Stimulated activated CD4-positive, alpha-beta T cell treated with anti-CD3 and anti-CD28 coated beads, Interleukin-12 subunit alpha, Interleukin-12 subunit beta, amount 100 ng/mL, for 4 hours (primary cell): ENCODE results near the gene AGBL1.
"Not testable (repeated sequence)": the region's sequence is repeated elsewhere in the genome, so short reads cannot be mapped to it uniquely, and the experiment has no call there.

Experiments used
- DNase-seq: peaks from one replicate; pipeline ENCODE4 v3.0.0-alpha.2; 2020

AGBL1 gene

GRCh38 chr15:86087808-86088207, 8.1 kb downstream of the AGBL1 start:
- DNase-seq: no peak

- no peak for DNase-seq
Measured at GRCh38 chr15:86089422-86089821, 9.8 kb downstream of the AGBL1 start.

DNA sequence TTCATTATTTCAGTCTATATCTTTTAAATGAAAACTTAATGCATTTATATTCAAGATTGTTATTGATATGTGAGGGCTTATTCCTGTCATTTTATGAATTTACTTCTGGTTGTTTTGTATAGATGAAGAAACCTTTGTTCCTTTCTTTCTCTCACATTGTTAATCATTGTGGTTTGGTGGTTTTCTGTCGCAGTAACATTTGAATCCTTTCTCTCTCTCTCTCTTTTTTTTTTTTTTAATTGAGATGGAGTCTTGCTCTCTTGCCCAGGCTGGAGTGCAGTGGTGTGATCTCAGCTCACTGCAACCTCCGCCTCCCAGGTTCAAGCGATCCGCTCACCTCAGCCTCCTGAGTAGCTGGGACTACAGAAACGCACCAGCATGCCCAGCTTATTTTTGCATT, 22.1 kb downstream of the AGBL1 start:
- DNase-seq: no peak

DNA sequence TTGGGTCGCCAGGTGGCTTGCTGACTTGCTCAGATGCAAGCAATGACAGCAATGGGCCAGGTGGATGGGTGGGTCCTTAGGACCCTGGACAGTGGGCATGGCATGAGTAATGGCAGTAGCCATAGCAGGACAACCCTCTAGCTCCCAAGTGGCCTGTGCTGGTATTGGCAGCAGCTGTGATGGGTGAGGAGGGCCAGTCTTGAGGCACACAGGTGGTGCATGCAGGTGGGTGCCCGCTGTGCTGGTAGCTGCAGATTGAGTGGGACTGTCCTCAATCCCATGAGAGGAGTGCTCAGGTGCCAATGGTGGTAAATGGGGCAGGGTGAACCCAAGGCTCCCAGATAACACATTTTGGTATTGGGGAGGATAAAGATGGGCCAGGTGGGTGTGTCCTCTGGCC, 24.2 kb downstream of the AGBL1 start:
- no peak for DNase-seq

DNA sequence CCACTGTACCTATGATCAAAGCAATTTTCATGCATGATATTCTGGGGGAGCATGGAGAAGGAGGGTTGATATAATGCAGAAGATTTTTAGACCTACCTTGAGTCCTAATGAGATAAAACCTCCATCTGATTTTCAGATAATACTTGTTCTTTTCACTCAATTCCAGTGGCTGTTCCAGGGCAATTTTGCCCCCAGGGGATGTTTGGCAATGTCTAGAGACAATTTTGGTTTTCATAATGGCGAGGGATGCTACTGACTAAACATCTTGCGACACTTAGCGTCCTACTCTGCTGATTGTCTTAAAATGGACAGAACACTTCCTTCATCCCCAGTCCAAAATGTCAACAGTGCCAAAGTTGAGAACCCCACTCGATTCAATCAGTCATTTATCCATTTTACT, 26.6 kb downstream of the AGBL1 start:
- DNase-seq: no peak

GRCh38 chr15:86115145-86115801, 35.6 kb downstream of the AGBL1 start:
- no peak for DNase-seq

DNA sequence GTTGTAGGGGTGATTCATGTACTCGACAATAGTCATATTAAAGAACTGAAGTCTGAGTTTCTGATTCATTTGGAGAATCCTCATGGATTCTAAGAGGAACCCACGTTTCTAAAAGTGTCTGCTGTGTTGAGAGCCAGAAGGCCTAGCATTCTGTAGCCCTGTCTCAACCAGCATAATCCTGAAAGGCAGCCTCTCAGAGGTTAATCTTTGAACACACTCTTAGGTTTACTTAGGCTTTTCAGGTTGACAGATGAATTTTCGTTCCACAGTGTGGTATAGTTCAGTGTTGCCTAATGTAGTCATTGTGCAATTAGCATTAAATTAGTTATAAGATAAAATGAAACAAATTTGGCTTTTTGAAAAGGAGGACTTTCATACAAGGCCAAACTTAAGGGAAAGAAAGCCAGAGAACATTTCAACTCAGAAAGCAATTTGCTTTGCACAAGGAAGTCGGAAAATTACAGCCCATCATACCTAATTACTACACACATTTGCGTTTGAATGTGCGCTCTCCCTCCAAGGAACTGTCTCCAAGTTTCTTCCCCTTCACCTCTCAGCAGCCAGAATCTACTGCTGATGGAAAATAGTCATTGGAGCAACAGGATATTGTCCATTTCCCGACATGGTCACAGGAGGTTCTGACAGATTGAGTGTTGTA, 42.0 kb downstream of the AGBL1 start:
- no peak for DNase-seq

GRCh38 chr15:86122691-86123391, 43.2 kb downstream of the AGBL1 start:
- not testable (repeated sequence) for DNase-seq

- no peak for DNase-seq
Measured at GRCh38 chr15:86125775-86126174, 46.1 kb downstream of the AGBL1 start.

DNA sequence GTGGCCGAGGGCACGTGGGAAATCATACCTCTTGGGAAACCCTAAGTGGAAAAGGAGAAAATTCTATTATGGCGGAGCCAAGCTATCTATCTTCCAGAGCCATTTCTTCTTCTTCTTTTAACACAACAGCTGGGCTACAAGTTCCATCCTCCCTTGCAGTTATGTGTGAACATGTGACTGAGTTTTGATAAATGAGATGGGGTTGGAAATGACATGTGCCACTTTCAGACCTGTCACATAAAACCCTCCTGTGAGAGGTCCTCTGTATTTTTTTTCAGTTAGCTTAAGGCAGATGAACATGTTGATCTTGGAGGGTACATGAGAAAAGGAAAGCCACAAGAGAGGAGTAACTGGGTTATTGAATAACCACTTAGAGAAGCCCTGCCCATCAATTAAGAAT, 47.9 kb downstream of the AGBL1 start:
- DNase-seq: no peak

DNA sequence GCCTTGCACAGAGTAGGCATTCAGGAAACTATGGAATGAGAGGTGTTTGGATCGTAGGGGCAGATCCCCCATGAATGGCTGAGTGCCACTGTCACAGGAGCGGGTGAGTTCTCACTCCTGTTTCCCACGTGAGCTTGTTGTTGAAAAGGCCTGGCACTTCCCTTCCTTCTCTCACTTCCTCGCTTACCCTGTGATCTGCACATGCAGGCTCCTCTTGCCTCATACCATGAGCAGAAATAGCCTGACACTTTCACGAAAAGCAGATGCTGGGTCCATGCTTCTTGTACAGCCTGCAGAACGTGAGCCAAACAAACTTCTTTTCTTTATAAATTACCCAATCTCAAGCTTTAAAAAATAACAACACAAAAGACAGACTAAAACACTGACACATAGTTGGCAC, 55.4 kb downstream of the AGBL1 start:
- DNase-seq: no peak

DNA sequence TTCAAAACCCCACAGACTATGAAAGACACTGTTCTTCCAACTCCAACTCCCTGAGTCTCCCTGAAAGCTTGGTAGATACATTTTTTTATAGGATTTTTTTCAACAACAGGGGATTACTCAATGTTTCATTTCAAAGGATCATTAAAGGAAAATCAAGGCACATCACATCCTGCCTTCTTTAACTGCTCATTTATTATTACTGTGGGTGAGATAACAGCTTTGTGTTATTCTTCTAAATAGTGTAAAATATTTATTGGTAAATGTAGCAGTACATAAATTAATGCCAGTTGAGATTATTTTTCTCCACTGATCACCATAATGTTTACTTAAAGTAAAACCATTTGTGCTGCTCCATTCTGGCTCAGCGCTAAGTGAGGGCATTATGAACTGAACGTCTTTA, 57.2 kb downstream of the AGBL1 start:
- no peak for DNase-seq

DNA sequence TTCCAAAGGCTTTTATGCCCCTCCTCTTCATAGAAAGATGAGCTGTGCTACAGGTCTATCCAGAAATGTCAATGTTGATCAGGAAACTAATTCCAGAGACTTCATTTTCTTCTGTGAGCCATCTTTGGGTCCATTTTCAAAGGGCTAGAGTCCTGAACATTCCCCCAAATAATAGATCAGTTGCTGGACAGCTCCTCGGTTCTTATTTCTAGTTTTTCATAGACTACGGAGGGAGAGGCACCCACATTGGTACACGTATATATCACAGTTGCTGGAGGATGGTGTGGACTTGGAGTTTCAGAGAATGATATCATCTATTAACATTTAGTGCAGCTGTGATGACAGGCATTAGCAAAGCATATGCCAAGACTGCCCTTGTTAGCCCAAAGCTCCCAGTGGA, 59.1 kb downstream of the AGBL1 start:
- no peak for DNase-seq

- DNase-seq: peak; percentile 4
Measured at GRCh38 chr15:86139828-86140227, 60.2 kb downstream of the AGBL1 start.

DNA sequence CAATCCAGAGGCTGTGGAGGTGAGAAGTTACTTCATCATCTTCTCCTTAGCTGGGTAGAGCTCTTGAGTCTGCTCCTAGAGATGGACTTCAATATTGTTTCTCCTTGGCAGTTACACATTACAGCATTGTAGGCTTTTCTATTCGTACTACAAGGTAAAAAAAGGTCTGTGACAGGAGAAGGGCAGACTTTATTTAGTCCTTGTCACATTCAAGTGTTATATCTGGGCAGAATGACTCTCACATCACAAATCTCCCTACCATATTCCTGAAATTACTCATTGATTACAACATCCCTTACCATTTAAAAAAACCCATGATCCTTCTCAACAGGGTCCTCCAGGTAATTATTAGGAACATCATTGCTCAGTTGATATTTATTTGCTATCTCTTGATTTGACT, 75.0 kb downstream of the AGBL1 start:
- no peak for DNase-seq

DNA sequence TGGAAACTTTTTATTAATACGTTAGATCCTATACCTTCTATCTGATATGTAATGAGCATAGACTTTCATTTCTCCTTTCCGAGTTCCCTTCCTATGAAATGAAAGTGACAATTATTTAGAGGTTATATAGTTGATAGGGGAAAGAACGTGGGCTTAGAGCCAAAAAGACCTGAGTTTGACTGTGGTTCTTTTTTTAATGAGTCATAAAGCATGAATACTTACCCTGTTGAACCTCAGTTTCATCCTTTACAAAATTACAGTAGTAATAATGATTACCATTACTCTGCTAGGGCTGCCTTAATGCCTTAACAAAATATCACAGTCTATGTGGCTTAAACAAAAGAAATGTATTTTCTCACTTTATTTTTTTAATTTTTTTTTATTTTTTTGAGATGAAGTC, 75.9 kb downstream of the AGBL1 start:
- DNase-seq: no peak

DNA sequence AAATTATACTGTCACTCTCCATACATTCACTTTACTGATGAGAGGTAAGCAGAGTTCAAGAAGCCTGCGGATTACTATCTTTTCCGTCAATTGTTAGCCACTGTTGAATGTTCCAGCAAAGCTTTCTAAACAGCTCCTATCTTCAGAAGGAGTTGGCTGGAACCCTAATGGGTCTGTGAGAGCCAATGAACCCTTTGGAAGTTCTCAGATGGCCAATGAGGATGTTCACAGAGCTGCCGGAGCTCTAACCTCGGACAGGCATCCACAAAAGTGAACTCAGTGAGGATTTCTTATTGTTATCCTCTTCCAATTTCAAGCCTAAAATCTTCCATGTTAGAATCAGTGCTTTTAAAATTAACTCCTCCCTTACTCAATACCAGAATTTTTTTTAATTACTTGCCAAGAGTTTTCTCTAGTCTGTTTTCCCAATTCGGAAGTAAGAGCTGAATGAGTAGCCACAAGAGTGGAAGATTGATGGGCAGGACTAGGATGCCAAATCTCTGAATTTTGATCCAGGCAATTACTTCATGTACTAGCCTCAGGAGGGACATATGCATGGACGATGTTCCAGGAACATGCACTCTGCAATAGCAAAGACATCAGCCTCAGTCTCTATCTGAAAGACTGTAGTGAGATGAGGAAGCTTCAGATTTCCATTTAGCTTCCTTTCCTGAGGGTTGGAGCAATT, 78.1 kb downstream of the AGBL1 start:
- no peak for DNase-seq

- no peak for DNase-seq
Measured at GRCh38 chr15:86159468-86159867, 79.8 kb downstream of the AGBL1 start.

DNA sequence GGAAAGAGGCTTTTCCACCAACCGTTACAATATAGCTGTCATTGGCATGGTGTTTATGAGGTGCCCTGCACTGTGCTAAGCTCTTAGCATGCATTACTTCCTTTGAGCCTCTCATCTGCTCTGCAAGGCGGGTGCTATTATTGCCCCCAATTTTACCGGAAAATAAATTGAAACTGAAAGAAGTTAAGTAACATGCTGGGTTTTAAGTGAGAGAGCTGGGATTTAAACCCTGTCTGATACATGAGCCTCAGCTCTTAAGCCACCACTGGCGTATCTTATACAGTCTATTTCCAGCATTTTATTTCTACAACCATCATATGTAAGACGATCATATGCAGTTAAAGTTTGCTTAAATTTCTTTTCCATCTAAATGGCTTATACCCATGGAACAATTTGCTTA, 81.6 kb downstream of the AGBL1 start:
- no peak for DNase-seq

DNA sequence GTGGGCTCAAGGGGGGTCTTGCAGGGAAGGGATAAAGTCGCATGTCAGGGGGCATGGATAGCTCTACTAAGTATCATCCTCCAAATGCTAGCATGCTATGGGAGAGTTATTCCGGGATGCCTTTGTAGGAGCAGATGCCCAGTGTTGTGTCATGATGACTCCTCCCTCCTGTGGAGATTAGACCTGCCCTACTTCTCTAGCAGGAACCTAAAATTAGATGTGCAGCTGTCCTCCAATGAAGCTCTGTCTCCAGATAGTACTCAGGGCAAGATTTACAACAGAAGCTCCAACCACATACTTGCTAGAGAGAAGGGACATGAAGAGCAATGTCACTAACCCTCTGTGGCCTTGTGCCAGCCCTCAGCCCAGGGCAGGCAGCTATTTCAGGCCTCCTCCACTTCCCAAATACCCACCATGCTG, 82.5 kb downstream of the AGBL1 start:
- DNase-seq: no peak

GRCh38 chr15:86162641-86163040, 83.0 kb downstream of the AGBL1 start:
- no peak for DNase-seq

- no peak for DNase-seq
Measured at GRCh38 chr15:86163816-86164215, 84.1 kb downstream of the AGBL1 start.

DNA sequence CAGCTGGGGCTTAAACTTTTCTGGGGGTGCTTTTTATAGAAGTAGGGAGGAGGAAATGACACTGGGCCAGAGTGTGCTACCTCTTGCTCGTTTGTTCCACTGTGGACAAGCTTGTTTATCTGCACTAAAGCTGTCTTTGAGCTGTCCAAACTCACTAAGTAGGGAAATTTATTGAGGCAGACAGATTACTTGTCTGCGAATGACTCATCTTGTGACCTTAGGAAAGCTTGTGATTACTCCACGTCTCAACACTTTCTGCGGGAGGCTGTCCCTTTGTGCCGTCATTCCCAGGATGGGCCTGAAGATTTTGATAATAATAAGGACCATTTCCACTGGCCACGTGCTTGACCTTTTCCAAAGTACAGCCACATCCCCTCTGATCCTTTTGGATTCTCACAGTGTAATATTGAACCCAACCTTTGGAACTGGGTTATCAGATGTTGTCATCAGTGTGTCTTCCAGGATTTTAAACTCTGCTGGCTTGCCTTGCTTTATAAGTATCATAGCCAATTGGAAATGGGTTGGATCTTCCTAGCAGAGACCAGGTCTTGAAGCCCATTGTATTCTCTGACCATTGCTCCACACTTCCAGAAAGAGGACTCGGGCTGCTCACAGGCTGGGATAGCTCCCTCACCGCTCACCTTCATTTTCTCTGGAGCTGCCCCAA, 84.7 kb downstream of the AGBL1 start:
- no peak for DNase-seq
